ENCODE measurements around the gene PTH2R. TPM values are rescaled to one million over a fixed set of nuclear protein-coding genes. Genes with fewer than 3 reads are reported as not detected.

Gene PTH2R
- total and polyA plus RNA-seq, 7 donors = 0.01 to 0.08 TPM; not detected in 5

DNA sequence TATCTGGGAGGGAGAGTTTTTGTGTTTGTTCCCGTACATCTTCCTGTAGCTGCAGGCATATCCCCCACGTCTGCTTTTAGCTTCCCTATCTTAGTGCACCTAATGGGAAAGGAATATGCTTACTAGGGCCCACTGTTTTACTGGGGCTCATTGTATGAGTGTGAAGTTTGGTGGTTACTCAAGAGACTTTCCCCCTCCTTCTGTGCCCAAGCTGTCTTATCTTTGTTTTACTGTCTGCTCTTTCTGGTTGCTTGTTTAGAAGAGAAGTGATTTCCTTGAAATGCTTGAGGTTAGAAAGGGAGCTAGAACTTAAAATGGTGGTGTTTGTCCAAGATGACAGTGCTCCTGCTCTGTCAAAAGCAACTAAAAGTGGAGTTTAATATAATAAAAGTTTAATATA lies 7.3 kb downstream of the PTH2R start:
- no peaks in the 10 kb centered on the region for H3K36me3 ChIP-seq (ENCODE audit: insufficient read depth in 1 of 2, low read depth in 1 of 2)
- no peak overlapping the region for H3K27ac ChIP-seq
- no peaks in the 10 kb centered on the region for H3K9me3 ChIP-seq
- intact Hi-C loops (cut with DNase I) = loop anchor here in 1 of 2 donors (1.0 kb wide), 1 partner anchor 13 kb away; no protein-coding TSS in a partner anchor
- H3K4me1 ChIP-seq = no peaks in the 10 kb centered on the region
- DNase-seq (no peak), ATAC-seq (no peak)
- 74 to 87% (median 78%) methylated on average over 2 of the region's 2 CpGs for WGBS, 3 donors
- H3K27me3 ChIP-seq (ENCODE audit: insufficient read depth in 3 of 3, low read length in 2 of 3) = peaks cover 0 to 6% (median 3%) of the 10 kb centered on the region in 3 donors
- no peak overlapping the region for H3K4me3 ChIP-seq
- TF ChIP-seq, protein P1, sequence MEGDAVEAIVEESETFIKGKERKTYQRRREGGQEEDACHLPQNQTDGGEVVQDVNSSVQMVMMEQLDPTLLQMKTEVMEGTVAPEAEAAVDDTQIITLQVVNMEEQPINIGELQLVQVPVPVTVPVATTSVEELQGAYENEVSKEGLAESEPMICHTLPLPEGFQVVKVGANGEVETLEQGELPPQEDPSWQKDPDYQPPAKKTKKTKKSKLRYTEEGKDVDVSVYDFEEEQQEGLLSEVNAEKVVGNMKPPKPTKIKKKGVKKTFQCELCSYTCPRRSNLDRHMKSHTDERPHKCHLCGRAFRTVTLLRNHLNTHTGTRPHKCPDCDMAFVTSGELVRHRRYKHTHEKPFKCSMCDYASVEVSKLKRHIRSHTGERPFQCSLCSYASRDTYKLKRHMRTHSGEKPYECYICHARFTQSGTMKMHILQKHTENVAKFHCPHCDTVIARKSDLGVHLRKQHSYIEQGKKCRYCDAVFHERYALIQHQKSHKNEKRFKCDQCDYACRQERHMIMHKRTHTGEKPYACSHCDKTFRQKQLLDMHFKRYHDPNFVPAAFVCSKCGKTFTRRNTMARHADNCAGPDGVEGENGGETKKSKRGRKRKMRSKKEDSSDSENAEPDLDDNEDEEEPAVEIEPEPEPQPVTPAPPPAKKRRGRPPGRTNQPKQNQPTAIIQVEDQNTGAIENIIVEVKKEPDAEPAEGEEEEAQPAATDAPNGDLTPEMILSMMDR (IDR thresholded peaks at IDR 0.05) = no peak

DNA sequence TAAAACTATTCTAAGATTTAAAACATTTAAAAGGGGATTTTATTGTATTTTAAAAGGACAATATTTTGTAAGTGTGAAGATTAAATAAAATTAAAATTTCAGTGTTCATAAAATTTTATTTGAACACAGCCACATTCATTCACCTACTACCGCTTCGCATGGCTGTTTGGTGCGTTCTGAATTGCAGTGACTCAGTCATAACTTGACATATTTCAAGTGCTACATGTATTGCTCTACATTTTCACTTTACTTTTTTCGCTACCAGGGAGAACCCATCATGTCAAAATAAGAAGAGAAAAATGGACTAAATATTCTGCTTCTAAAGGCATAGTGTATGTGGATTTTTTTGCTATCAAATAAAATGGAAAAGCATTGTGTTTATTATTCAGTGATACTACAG lies 8.7 kb downstream of the PTH2R start:
- no peak for ATAC-seq
- Histone ChIP-seq H3K27me3 (ENCODE audit: insufficient read depth in 3 of 3, low read length in 2 of 3) (peaks cover 0 to 1% (median 0%) of the 10 kb centered on the region in 3 donors), H3K4me3 (no peak overlapping the region), H3K9me3 (no peaks in the 10 kb centered on the region), H3K4me1 (no peaks in the 10 kb centered on the region), H3K36me3 (ENCODE audit: insufficient read depth in 1 of 2, low read depth in 1 of 2) (no peaks in the 10 kb centered on the region), H3K27ac (no peak overlapping the region)
- no peak for DNase-seq
- WGBS, 3 donors = 82 to 87% (median 84%) methylated on average over 4 of the region's 4 CpGs
- intact Hi-C loops (cut with DNase I) = no loop called here
- TF ChIP-seq, protein P1 (IDR thresholded peaks at IDR 0.05) = no peak

DNA sequence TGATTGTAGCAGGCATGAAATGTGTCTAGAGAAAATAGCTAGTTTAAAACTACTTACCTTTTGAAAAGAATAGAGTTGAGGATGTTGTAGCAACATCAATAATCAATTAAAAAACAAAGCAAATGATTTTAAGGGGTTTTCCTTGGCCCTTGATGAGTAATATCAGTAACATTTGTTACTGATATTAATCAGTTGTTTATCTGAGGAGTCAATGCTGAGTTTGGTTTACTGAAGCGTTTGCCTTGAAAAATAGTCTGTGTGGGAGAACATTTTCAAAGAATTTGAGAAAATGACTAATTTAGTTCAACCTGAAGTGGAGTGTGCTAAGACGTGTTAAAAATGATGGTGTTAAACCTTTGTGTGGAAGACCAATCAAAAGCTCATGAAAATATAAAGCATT lies 9.3 kb downstream of the PTH2R start:
- ATAC-seq (no peak), DNase-seq (no peak)
- Histone ChIP-seq H3K9me3 (no peaks in the 10 kb centered on the region), H3K27me3 (ENCODE audit: insufficient read depth in 3 of 3, low read length in 2 of 3) (no peaks in the 10 kb centered on the region), H3K36me3 (ENCODE audit: insufficient read depth in 1 of 2, low read depth in 1 of 2) (no peaks in the 10 kb centered on the region), H3K4me3 (no peak overlapping the region), H3K27ac (no peak overlapping the region), H3K4me1 (no peaks in the 10 kb centered on the region)
- intact Hi-C loops (cut with DNase I) = no loop called here
- TF ChIP-seq, protein P1 (IDR thresholded peaks at IDR 0.05) = no peak
- 80 to 83% (median 80%) methylated on average over 2 of the region's 2 CpGs for WGBS, 3 donors

DNA sequence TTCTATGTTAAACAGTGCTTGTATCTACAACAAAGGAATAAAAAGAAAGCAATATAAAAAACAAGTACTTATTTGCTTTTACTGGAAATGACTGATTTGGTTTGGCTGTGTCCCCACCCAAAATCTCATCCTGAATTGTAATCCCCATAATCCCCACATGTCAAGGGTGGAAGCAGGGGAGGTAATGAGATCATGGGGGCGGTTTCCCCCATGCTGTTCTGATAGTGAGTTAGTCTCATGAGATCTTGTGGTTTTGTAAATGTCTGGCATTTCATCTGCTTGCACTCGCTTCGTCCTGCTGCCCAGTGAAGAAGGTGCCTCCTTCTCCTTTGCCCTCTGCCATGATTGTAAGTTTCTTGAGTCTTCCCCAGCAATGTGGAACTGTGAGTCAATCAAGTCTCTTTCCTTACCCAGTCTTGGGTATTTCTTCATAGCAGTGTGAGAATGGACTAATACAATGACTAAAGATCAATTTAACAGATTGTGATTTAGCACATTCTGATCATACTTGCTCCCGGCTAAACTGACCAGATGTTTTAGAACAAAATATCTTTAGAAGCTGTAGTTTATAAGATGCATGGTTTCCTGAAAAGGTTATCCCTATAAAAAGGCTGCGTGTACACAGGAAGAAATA lies 19.9 kb downstream of the PTH2R start:
- H3K27ac ChIP-seq = no peak overlapping the region
- 67 to 74% (median 67%) methylated on average over 5 of the region's 5 CpGs for WGBS, 3 donors
- ATAC-seq (no peak), DNase-seq (no peak)
- H3K4me3 ChIP-seq = no peak overlapping the region
- H3K36me3 ChIP-seq (ENCODE audit: insufficient read depth in 1 of 2, low read depth in 1 of 2) = no peaks in the 10 kb centered on the region
- TF ChIP-seq, protein P1 (IDR thresholded peaks at IDR 0.05) = no peak
- intact Hi-C loops (cut with DNase I) = no loop called here
- no peaks in the 10 kb centered on the region for H3K4me1 ChIP-seq
- H3K9me3 ChIP-seq = peaks cover 4% of the 10 kb centered on the region
- H3K27me3 ChIP-seq (ENCODE audit: insufficient read depth in 3 of 3, low read length in 2 of 3) = no peaks in the 10 kb centered on the region

DNA sequence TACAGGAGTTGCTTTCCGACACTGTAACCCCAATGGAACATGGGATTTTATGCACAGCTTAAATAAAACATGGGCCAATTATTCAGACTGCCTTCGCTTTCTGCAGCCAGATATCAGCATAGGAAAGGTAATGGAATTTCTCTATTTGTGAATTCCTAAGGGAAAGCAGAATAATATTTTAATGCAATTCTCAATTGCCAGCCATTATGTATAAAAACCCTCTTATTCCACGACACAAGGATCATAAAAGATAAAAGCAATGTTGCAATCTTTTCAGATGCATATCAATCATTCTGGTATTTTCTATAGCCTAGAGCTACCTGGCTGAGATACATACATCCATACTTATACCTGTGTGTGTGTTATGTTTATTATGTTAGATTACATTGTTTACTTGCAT lies 31.2 kb downstream of the PTH2R start:
- TF ChIP-seq, protein P1 (IDR thresholded peaks at IDR 0.05) = no peak
- Histone ChIP-seq H3K27me3 (ENCODE audit: insufficient read depth in 3 of 3, low read length in 2 of 3) (no peaks in the 10 kb centered on the region), H3K9me3 (no peaks in the 10 kb centered on the region), H3K4me1 (no peaks in the 10 kb centered on the region), H3K27ac (no peak overlapping the region), H3K4me3 (no peak overlapping the region), H3K36me3 (ENCODE audit: insufficient read depth in 1 of 2, low read depth in 1 of 2) (no peaks in the 10 kb centered on the region)
- WGBS, 3 donors = 76 to 81% (median 76%) methylated on average over 3 of the region's 3 CpGs
- no peak for DNase-seq
- no peak for ATAC-seq
- intact Hi-C loops (cut with DNase I) = no loop called here
